NB4 (cell line): Measurements from ENCODE around the gene GRB10.

Experiments
- MYC ChIP-seq: IDR thresholded peaks from 2 replicates; pipeline ENCODE4 v1.6.1; 2011; ENCODE audit warnings: low read depth, low read length
- POLR2A ChIP-seq: IDR thresholded peaks from 2 replicates; pipeline ENCODE4 v1.6.1; 2011; ENCODE audit warnings: mild to moderate bottlenecking; ENCODE audit not compliant: insufficient read length; ENCODE audit errors: extremely low read depth
- TF ChIP-seq, protein P1 (sequence below): IDR thresholded peaks from one replicate; pipeline ENCODE4 v1.5.1; 2012; ENCODE audit warnings: low read depth, low read length

DNA sequence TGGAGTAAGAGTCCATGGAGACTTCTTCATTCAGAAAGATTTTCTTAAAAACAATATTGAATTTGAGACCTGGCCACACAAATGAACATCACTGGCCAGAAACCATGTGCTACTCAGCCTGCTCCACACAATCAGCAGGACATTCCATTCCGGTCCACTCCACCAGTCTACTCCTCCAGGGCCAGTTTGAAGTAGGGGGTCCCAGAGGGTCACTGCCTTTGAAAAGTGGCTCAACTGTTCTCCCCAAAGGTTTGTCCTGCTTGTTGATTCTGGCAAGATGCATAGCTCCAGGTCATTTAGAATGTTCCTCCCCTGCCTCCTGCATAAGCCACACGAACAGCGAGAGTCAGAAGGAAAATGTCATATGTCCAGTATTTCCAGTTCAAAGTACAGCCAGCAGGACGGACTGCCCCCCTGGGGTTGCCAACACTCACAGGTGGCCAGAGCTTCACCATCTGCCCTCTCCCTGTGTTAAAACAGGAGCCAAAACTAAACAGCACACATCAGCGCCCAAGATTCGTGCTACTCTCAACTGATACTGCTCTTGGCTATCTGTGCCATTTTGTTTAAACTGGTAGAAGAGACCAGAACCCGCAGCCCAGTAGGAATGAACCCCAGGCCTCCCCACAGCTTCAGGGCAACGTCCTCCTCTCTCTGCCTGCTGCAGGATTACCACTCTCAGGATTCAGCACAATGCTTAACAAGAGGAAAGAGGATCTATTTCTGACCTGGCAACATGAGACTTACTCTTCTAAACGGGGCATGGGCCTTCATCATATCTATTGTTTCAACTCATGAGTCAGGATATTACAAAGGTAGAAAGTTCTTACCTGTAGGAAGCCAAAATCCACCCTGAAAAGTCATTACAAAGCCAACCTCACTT lies 11.3 kb downstream of the GRB10 start:
- TF ChIP-seq, protein P1, sequence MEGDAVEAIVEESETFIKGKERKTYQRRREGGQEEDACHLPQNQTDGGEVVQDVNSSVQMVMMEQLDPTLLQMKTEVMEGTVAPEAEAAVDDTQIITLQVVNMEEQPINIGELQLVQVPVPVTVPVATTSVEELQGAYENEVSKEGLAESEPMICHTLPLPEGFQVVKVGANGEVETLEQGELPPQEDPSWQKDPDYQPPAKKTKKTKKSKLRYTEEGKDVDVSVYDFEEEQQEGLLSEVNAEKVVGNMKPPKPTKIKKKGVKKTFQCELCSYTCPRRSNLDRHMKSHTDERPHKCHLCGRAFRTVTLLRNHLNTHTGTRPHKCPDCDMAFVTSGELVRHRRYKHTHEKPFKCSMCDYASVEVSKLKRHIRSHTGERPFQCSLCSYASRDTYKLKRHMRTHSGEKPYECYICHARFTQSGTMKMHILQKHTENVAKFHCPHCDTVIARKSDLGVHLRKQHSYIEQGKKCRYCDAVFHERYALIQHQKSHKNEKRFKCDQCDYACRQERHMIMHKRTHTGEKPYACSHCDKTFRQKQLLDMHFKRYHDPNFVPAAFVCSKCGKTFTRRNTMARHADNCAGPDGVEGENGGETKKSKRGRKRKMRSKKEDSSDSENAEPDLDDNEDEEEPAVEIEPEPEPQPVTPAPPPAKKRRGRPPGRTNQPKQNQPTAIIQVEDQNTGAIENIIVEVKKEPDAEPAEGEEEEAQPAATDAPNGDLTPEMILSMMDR = no peak
- TF ChIP-seq POLR2A (no peak), MYC (no peak)
